H1 (cell line): ENCODE data around the gene NEO1. TPM values are rescaled to one million over a fixed set of nuclear protein-coding genes. Genes with fewer than 3 reads are reported as not detected.

Experiments
- CTCF ChIA-PET: fragments of 300-600 bp; sonication (Branson Sonifier 250); formaldehyde crosslinking; loops from one replicate; lab custom pipeline; 2021; ENCODE audit not compliant: partially characterized antibody; lab: Charles Lee
- POLR2A ChIA-PET: fragments of 300-600 bp; sonication (Branson Sonifier 250); formaldehyde crosslinking; loops from one replicate; lab custom pipeline; 2021; ENCODE audit warnings: inconsistent platforms; ENCODE audit not compliant: partially characterized antibody; lab: Charles Lee
- DNase-seq, 2 experiments: peaks; one replicate each; pipeline versions ENCODE4 v3.0.0 to v3.0.0-alpha.2; 2010 to 2022; ENCODE audit warnings: low spot score in 2 of 2, low read depth in 1 of 2, mixed read lengths in 1 of 2
- FAIRE-seq: peaks from 2 replicates; lab custom pipeline; 2011; peaks lifted over from hg19 to GRCh38; lab: Jason Lieb, UNC
- H2AFZ ChIP-seq: 2 replicates; pipeline ENCODE4 v1.8.1; 2012; ENCODE audit warnings: low read length, inconsistent platforms
- H2AK5ac ChIP-seq: 2 replicates; pipeline ENCODE4 v1.6.1; 2013; ENCODE audit warnings: low read depth, low read length
- H2BK120ac ChIP-seq: replicated peaks from 2 replicates; pipeline ENCODE3; 2013; ENCODE audit warnings: low read depth, low read length, inconsistent platforms
- H2BK12ac ChIP-seq: 2 replicates; pipeline ENCODE4 v1.6.1; 2013; ENCODE audit warnings: low read depth, low read length
- H2BK15ac ChIP-seq: 2 replicates; pipeline ENCODE4 v1.6.1; 2013; ENCODE audit warnings: low read length
- H2BK20ac ChIP-seq: 2 replicates; pipeline ENCODE4 v1.6.1; 2013; ENCODE audit warnings: low read length
- H2BK5ac ChIP-seq: 2 replicates; pipeline ENCODE4 v1.6.1; 2013; ENCODE audit warnings: low read depth, low read length
- H3K14ac ChIP-seq: 2 replicates; pipeline ENCODE4 v1.6.1; 2013; ENCODE audit warnings: inconsistent platforms; ENCODE audit not compliant: insufficient read length
- H3K18ac ChIP-seq: 2 replicates; pipeline ENCODE4 v1.6.1; 2013; ENCODE audit warnings: low read length; ENCODE audit errors: extremely low read depth
- H3K23ac ChIP-seq: 2 replicates; pipeline ENCODE4 v1.6.1; 2013; ENCODE audit warnings: inconsistent platforms; ENCODE audit not compliant: insufficient read length
- H3K23me2 ChIP-seq: 2 replicates; pipeline ENCODE4 v1.6.1; 2013; ENCODE audit warnings: low read depth, low read length
- H3K27ac ChIP-seq: 2 replicates; pipeline ENCODE4 v1.6.1; 2011; ENCODE audit warnings: low read depth, low read length, inconsistent platforms
- H3K27me3 ChIP-seq, 4 experiments: replicated peaks in 1 of 4; 1 replicate in 1 of 4; 2 replicates in 3 of 4; pipeline versions ENCODE4 v1.6.1 to v1.8.1; 2011 to 2013; ENCODE audit warnings: low read length in 3 of 4, mild to moderate bottlenecking in 3 of 4, inconsistent platforms in 2 of 4, mixed read lengths in 2 of 4, moderate library complexity in 1 of 4; ENCODE audit not compliant: control insufficient read depth in 3 of 4, insufficient read depth in 3 of 4; ENCODE audit errors: extremely low read depth in 1 of 4
- H3K36me3 ChIP-seq, 4 experiments: 2 replicates each; pipeline versions ENCODE4 v1.6.1 to v1.8.1; 2011 to 2013; ENCODE audit warnings: mild to moderate bottlenecking in 4 of 4, low read length in 3 of 4, moderate library complexity in 2 of 4, control low read depth in 1 of 4, inconsistent platforms in 1 of 4; ENCODE audit not compliant: insufficient read depth in 4 of 4, control insufficient read depth in 2 of 4
- H3K4ac ChIP-seq: replicated peaks from 2 replicates; pipeline ENCODE3; 2013; ENCODE audit warnings: low read length, low read depth, mixed read lengths, inconsistent platforms; ENCODE audit not compliant: insufficient read length
- H3K4me1 ChIP-seq, 4 experiments: replicated peaks in 1 of 4; 1 replicate in 1 of 4; 2 replicates in 3 of 4; pipeline versions ENCODE4 v1.6.1 to v1.8.1; 2011 to 2013; ENCODE audit warnings: low read length in 3 of 4, inconsistent platforms in 2 of 4, mixed read lengths in 1 of 4; ENCODE audit not compliant: insufficient read depth in 4 of 4, control insufficient read depth in 3 of 4
- H3K4me2 ChIP-seq, 2 experiments: 2 replicates each; pipeline versions ENCODE4 v1.6.1 to v1.8.1; 2011 to 2013; ENCODE audit warnings: low read depth in 2 of 2, low read length in 2 of 2, control low read depth in 1 of 2, inconsistent platforms in 1 of 2, mild to moderate bottlenecking in 1 of 2; ENCODE audit not compliant: insufficient read depth in 1 of 2
- H3K4me3 ChIP-seq, 4 experiments: fragments of 200-600, 300-600 bp in 1 of 4; sonication (generic), shearing (Covaris generic), sonication (Bioruptor Twin) in 1 of 4; 2 replicates each; pipeline versions ENCODE4 v1.5.1 to v1.8.1; 2011 to 2016; ENCODE audit warnings: low read length in 4 of 4, low read depth in 3 of 4, control low read depth in 2 of 4, inconsistent platforms in 2 of 4, mild to moderate bottlenecking in 2 of 4, mixed read lengths in 1 of 4, moderate library complexity in 1 of 4; ENCODE audit not compliant: insufficient read depth in 2 of 4; ENCODE audit errors: extremely low read depth in 1 of 4
- H3K56ac ChIP-seq: replicated peaks from 2 replicates; pipeline ENCODE3; 2013; ENCODE audit warnings: low read depth, mild to moderate bottlenecking, mixed read lengths, low read length, inconsistent platforms; ENCODE audit not compliant: insufficient read length
- H3K79me1 ChIP-seq: 2 replicates; pipeline ENCODE4 v1.6.1; 2013; ENCODE audit warnings: low read depth, low read length, control low read depth
- H3K79me2 ChIP-seq, 2 experiments: 2 replicates each; pipeline versions ENCODE4 v1.6.1 to v1.8.1; 2012 to 2013; ENCODE audit warnings: low read length in 2 of 2, mild to moderate bottlenecking in 2 of 2, inconsistent platforms in 1 of 2; ENCODE audit not compliant: insufficient read depth in 2 of 2, control insufficient read depth in 1 of 2
- H3K9ac ChIP-seq, 4 experiments: replicated peaks in 1 of 4; 1 replicate in 1 of 4; 2 replicates in 3 of 4; pipeline versions ENCODE4 v1.6.1 to v1.8.1; 2011 to 2013; ENCODE audit warnings: low read depth in 3 of 4, low read length in 3 of 4, control low read depth in 2 of 4, mild to moderate bottlenecking in 2 of 4, moderate library complexity in 2 of 4, inconsistent platforms in 1 of 4; ENCODE audit errors: extremely low read depth in 1 of 4
- H3K9me3 ChIP-seq, 2 experiments: 2 replicates each; pipeline versions ENCODE4 v1.6.1 to v1.8.1; 2012 to 2013; ENCODE audit warnings: mild to moderate bottlenecking in 2 of 2, moderate library complexity in 2 of 2, control low read depth in 1 of 2, inconsistent platforms in 1 of 2, low read depth in 1 of 2, low read length in 1 of 2, mixed read lengths in 1 of 2; ENCODE audit not compliant: insufficient read depth in 2 of 2
- H4K20me1 ChIP-seq, 2 experiments: replicated peaks in 1 of 2; 2 replicates each; pipeline versions ENCODE3 to v1.8.1; 2011 to 2013; ENCODE audit warnings: inconsistent platforms in 2 of 2, low read length in 2 of 2, mild to moderate bottlenecking in 1 of 2; ENCODE audit not compliant: insufficient read depth in 2 of 2, control insufficient read depth in 1 of 2
- H4K5ac ChIP-seq: 2 replicates; pipeline ENCODE4 v1.6.1; 2013; ENCODE audit warnings: low read length, low read depth, mixed read lengths, inconsistent platforms; ENCODE audit not compliant: insufficient read length
- H4K8ac ChIP-seq: 2 replicates; pipeline ENCODE4 v1.8.0; 2013; ENCODE audit warnings: mild to moderate bottlenecking, moderate library complexity, low read length, inconsistent platforms; ENCODE audit not compliant: insufficient read depth; ENCODE audit errors: extremely low read depth
- H4K91ac ChIP-seq: replicated peaks from 2 replicates; pipeline ENCODE3; 2013; ENCODE audit warnings: low read length, mixed read lengths, inconsistent platforms; ENCODE audit not compliant: insufficient read length
- BRCA1 ChIP-seq: IDR thresholded peaks from 2 replicates; pipeline ENCODE4 v1.6.1; 2012; ENCODE audit warnings: low read depth, low read length, improper control_type of control experiment
- CBX8 ChIP-seq: fragments of 300-800, 300-1000 bp; sonication (generic); IDR thresholded peaks from 2 replicates; pipeline ENCODE4 v1.7.1; 2016; ENCODE audit warnings: low read depth, low read length, borderline replicate concordance
- CTBP2 ChIP-seq: IDR thresholded peaks from 2 replicates; pipeline ENCODE4 v1.7.0; 2011; ENCODE audit warnings: borderline replicate concordance, mild to moderate bottlenecking, moderate library complexity, mixed read lengths, low read length; ENCODE audit not compliant: insufficient read depth, insufficient read length
- EGR1 ChIP-seq: IDR thresholded peaks from 2 replicates; pipeline ENCODE4 v1.6.1; 2011; ENCODE audit warnings: low read depth, low read length, borderline replicate concordance
- FOSL1 ChIP-seq: IDR thresholded peaks from 2 replicates; pipeline ENCODE4 v1.6.1; 2011; ENCODE audit warnings: mild to moderate bottlenecking, low read depth, low read length, moderate library complexity; ENCODE audit not compliant: insufficient read depth
- GTF2F1 ChIP-seq: IDR thresholded peaks from 2 replicates; pipeline ENCODE4 v1.6.1; 2012; ENCODE audit warnings: low read depth, low read length, improper control_type of control experiment, borderline replicate concordance
- NANOG ChIP-seq: IDR thresholded peaks from 2 replicates; pipeline ENCODE4 v1.6.1; 2011; ENCODE audit warnings: low read length, low read depth, mild to moderate bottlenecking, inconsistent platforms; ENCODE audit not compliant: insufficient read depth, poor library complexity, severe bottlenecking
- POLR2AphosphoS5 ChIP-seq: IDR thresholded peaks from 2 replicates; pipeline ENCODE4 v1.6.1; 2011; ENCODE audit warnings: low read depth, low read length
- RBBP5 ChIP-seq: IDR thresholded peaks from 2 replicates; pipeline ENCODE4 v1.7.1; 2012; ENCODE audit warnings: low read depth, mild to moderate bottlenecking, inconsistent platforms, low read length, moderate library complexity, borderline replicate concordance
- RXRA ChIP-seq: IDR thresholded peaks from 2 replicates; pipeline ENCODE4 v1.6.1; 2011; ENCODE audit warnings: low read depth, mild to moderate bottlenecking, low read length, moderate library complexity; ENCODE audit not compliant: insufficient read depth
- SAP30 ChIP-seq: fragments of 300-600 bp; sonication (generic); IDR thresholded peaks from 2 replicates; pipeline ENCODE4 v1.7.1; 2012; ENCODE audit warnings: low read length, moderate library complexity, mild to moderate bottlenecking, inconsistent platforms; ENCODE audit not compliant: insufficient read depth, insufficient replicate concordance
- SIX5 ChIP-seq: IDR thresholded peaks from 2 replicates; pipeline ENCODE4 v1.6.1; 2011; ENCODE audit warnings: mild to moderate bottlenecking, low read depth, low read length
- WGBS, 2 experiments: shearing (Covaris generic) in 1 of 2; methylation state at CpG; one replicate each; pipeline versions ENCODE4 v1.1.6 to v1.1.7; 2013 to 2015; ENCODE audit warnings: low lambda C conversion rate in 2 of 2, mixed read lengths in 2 of 2, inconsistent platforms in 1 of 2, low coverage in 1 of 2, missing lambda C conversion rate in 1 of 2; ENCODE audit not compliant: insufficient replicate concordance in 2 of 2, insufficient coverage in 1 of 2, insufficient read length in 1 of 2; ENCODE audit errors: extremely low coverage in 1 of 2, missing lambda C conversion rate in 1 of 2; 5-methylcytosine and 5-hydroxymethylcytosine counted together
- polyA plus RNA-seq, 7 experiments: library from polyadenylated mRNA; depleted of rRNA in 3 of 7; stranded (reverse) in 5 of 7; unstranded in 2 of 7; fragments of >200 nt in 5 of 7; fragments of 200-250 nt in 2 of 7; gene quantifications; 1 replicate in 5 of 7; 2 replicates in 1 of 7; 4 replicates in 1 of 7; pipeline versions ENCODE4 v1.2.1 to v1.2.3, GENCODE V29; 2011 to 2013; ENCODE audit warnings: missing spikeins in 2 of 7, mixed read lengths in 2 of 7
- total RNA-seq: library from RNA; stranded (reverse); fragmentation: NEBNext Ultra II Directional; extraction: Animal tissue kit (Norgen Biotek cat#: 25700); gene quantifications from 2 replicates; pipeline ENCODE4 v1.2.1, GENCODE V29; 2021

The NEO1 gene
- total and polyA plus RNA-seq, 2 of the 8 experiments (the other 6 are each of a cell fraction or from before 2014, with no cell fraction given), result 36.0 to 51.0 TPM

DNA sequence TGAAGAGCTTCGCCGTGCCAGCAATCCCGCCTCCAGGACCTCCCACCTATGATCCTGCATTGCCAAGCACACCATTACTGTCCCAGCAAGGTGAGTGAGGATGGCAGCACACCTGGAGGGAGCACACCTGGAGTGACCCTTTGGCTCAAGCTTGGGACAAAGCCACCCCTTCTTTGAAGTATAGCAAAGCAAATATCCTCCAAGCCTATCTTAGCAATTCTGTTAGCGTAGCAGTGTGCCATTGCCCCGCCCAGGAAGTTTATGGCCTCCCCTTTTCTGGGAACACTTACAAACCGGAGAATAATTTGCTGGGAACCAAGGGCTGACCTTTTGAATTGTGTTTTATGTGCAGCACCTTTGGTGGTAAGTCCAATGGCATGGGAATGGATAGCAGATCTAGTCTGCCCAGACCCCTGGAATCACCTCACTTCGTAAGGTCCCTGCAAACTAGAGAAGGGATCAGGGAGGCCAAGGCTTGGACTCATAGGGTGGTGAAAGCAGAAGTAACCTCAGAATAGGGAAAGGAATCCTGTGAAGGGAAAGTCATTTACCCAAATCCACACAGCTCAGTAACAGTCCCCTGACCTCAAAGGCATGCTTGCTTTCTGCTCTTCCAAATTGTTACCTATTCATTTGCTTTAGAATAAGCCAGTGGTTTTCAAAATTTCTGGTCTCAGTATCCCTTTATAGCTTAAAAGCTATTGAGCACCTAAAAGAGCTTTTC is 246.4 kb downstream of the NEO1 start:
- H2AK5ac ChIP-seq, result no peak overlapping the region
- CTCF ChIA-PET, result interaction anchor here (1.0 to 2.0 kb wide), 5 partner anchors 9 to 402 kb away, joined by 3 to 9 read pairs (median 3); no protein-coding TSS in a partner anchor
- H4K5ac ChIP-seq, result no peak overlapping the region
- TF ChIP-seq BRCA1 (no peak), FOSL1 (no peak), SAP30 (no peak), NANOG (no peak), RBBP5 (no peak), POLR2AphosphoS5 (no peak), CBX8 (no peak), GTF2F1 (no peak), EGR1 (no peak), SIX5 (no peak), RXRA (no peak), CTBP2 (no peak)

More for the DNA sequence above, 246.4 kb downstream of the NEO1 start:
- 84% methylated on average over 7 of the region's 7 CpGs; no CpG with 5 or more reads in 1 of the 2 experiments for WGBS, 2 experiments
- Histone ChIP-seq H3K23me2 (no peaks in the 10 kb centered on the region), H3K56ac (no peak overlapping the region), H3K4ac (no peak overlapping the region), H3K23ac (no peak overlapping the region), H3K36me3 (peaks cover 12 to 33% (median 20%) of the 10 kb centered on the region in 4 experiments; a peak in 7 of 8 replicates), H4K8ac (no peak overlapping the region), H3K9me3 (no peaks in the 10 kb centered on the region), H4K20me1 (no peaks in the 10 kb centered on the region), H3K27ac (no peak overlapping the region), H2BK5ac (no peak overlapping the region), H3K79me2 (no peaks in the 10 kb centered on the region), H4K91ac (no peak overlapping the region), H2BK120ac (no peak overlapping the region), H2AFZ (no peak overlapping the region), H2BK20ac (no peak overlapping the region), H3K79me1 (no peaks in the 10 kb centered on the region), H3K9ac (no peak overlapping the region), H2BK12ac (no peak overlapping the region), H3K18ac (no peak overlapping the region), H3K4me1 (no peaks in the 10 kb centered on the region), H3K4me2 (no peak overlapping the region), H2BK15ac (no peak overlapping the region), H3K4me3 (no peak overlapping the region), H3K14ac (no peak overlapping the region), H3K27me3 (no peaks in the 10 kb centered on the region)
- POLR2A ChIA-PET, result interaction anchor here (0.5 kb wide), 1 partner anchor 235 kb away, joined by 5 read pairs; no protein-coding TSS in a partner anchor
- DNase-seq (no peak), FAIRE-seq (no peak)
